IPS DF 6.9 (cell line): ENCODE measurements around the gene ROBO2.

Experiments used
- DNase-seq: peaks from one replicate; pipeline ENCODE4 v3.0.0-alpha.2; 2013; ENCODE audit warnings: low read depth, low spot score
- H3K27ac ChIP-seq: one replicate; pipeline ENCODE4 v1.5.1; 2013; ENCODE audit warnings: low read length, control low read depth
- H3K27me3 ChIP-seq: 2 replicates; pipeline ENCODE4 v1.6.1; 2013; ENCODE audit warnings: mild to moderate bottlenecking, low read length; ENCODE audit not compliant: control insufficient read depth, insufficient read depth
- H3K36me3 ChIP-seq: 2 replicates; pipeline ENCODE4 v1.6.1; 2013; ENCODE audit warnings: low read length; ENCODE audit not compliant: control insufficient read depth, insufficient read depth
- H3K4me1 ChIP-seq: 2 replicates; pipeline ENCODE4 v1.6.1; 2013; ENCODE audit warnings: low read length; ENCODE audit not compliant: control insufficient read depth, insufficient read depth
- H3K4me3 ChIP-seq: 2 replicates; pipeline ENCODE4 v1.5.1; 2013; ENCODE audit warnings: mild to moderate bottlenecking, low read length
- H3K9me3 ChIP-seq: 2 replicates; pipeline ENCODE4 v1.6.1; 2013; ENCODE audit warnings: low read length, inconsistent platforms; ENCODE audit not compliant: control insufficient read depth, insufficient read depth
- WGBS: extraction: QIAGEN DNeasy Blood & Tissue Kit; methylation state at CpG from one replicate; pipeline ENCODE4 v1.1.7; 2013; ENCODE audit warnings: mixed read lengths, missing lambda C conversion rate; ENCODE audit not compliant: insufficient read length, insufficient coverage; 5-methylcytosine and 5-hydroxymethylcytosine counted together

The ROBO2 gene

GRCh38 chr3:77536038-77536775 is 496.3 kb downstream of the ROBO2 start:
- WGBS = no CpG with 5 or more reads among the region's 3 CpGs
- no peak overlapping the region for H3K27ac ChIP-seq
- DNase-seq = no peak
- H3K9me3 ChIP-seq = no peaks in the 10 kb centered on the region; the same call in 1 of the 2 replicates
- H3K27me3 ChIP-seq = no peaks in the 10 kb centered on the region
- H3K36me3 ChIP-seq = no peaks in the 10 kb centered on the region
- no peak overlapping the region for H3K4me3 ChIP-seq
- H3K4me1 ChIP-seq = no peaks in the 10 kb centered on the region

GRCh38 chr3:77539014-77539413 is 499.1 kb downstream of the ROBO2 start:
- no peaks in the 10 kb centered on the region for H3K9me3 ChIP-seq
- WGBS = no CpG with 5 or more reads among the region's 11 CpGs

GRCh38 chr3:77539677-77540076 is 499.8 kb downstream of the ROBO2 start:
- H3K27me3 ChIP-seq = no peaks in the 10 kb centered on the region
- WGBS = no CpG with 5 or more reads among the region's 2 CpGs
- H3K4me1 ChIP-seq = no peaks in the 10 kb centered on the region
- no peak for DNase-seq
- H3K36me3 ChIP-seq = no peaks in the 10 kb centered on the region
- H3K9me3 ChIP-seq = no peaks in the 10 kb centered on the region
- no peak overlapping the region for H3K4me3 ChIP-seq
- no peak overlapping the region for H3K27ac ChIP-seq

More at GRCh38 chr3:77539014-77539413, 499.1 kb downstream of the ROBO2 start:
- Histone ChIP-seq H3K36me3 (no peaks in the 10 kb centered on the region), H3K27ac (no peak overlapping the region), H3K4me3 (no peak overlapping the region), H3K4me1 (no peaks in the 10 kb centered on the region), H3K27me3 (no peaks in the 10 kb centered on the region)
- no peak for DNase-seq

GRCh38 chr3:77541203-77541922 is 501.5 kb downstream of the ROBO2 start:
- Histone ChIP-seq H3K27ac (no peak overlapping the region), H3K36me3 (no peaks in the 10 kb centered on the region), H3K4me1 (no peaks in the 10 kb centered on the region), H3K4me3 (no peak overlapping the region), H3K27me3 (no peaks in the 10 kb centered on the region), H3K9me3 (no peaks in the 10 kb centered on the region)
- WGBS = no CpG with 5 or more reads among the region's 4 CpGs
- DNase-seq = no peak

GRCh38 chr3:77546246-77546645 is 506.3 kb downstream of the ROBO2 start:
- Histone ChIP-seq H3K4me3 (no peak overlapping the region), H3K4me1 (no peaks in the 10 kb centered on the region), H3K27ac (no peak overlapping the region), H3K27me3 (no peaks in the 10 kb centered on the region; the same call in 1 of the 2 replicates), H3K36me3 (no peaks in the 10 kb centered on the region), H3K9me3 (no peaks in the 10 kb centered on the region)
- no CpG with 5 or more reads among the region's 3 CpGs for WGBS
- DNase-seq = no peak

GRCh38 chr3:77549034-77549433 is 509.1 kb downstream of the ROBO2 start:
- DNase-seq = no peak
- WGBS = no CpG with 5 or more reads among the region's 5 CpGs
- no peak overlapping the region for H3K27ac ChIP-seq
- H3K27me3 ChIP-seq = no peaks in the 10 kb centered on the region; the same call in 1 of the 2 replicates
- no peak overlapping the region for H3K4me3 ChIP-seq
- H3K4me1 ChIP-seq = no peaks in the 10 kb centered on the region
- no peaks in the 10 kb centered on the region for H3K9me3 ChIP-seq
- no peaks in the 10 kb centered on the region for H3K36me3 ChIP-seq

- Histone ChIP-seq H3K9me3 (no peaks in the 10 kb centered on the region), H3K4me3 (no peak overlapping the region), H3K27me3 (no peaks in the 10 kb centered on the region), H3K27ac (no peak overlapping the region), H3K36me3 (no peaks in the 10 kb centered on the region), H3K4me1 (no peaks in the 10 kb centered on the region)
- DNase-seq = no peak
- WGBS = no CpG with 5 or more reads among the region's 1 CpG
Measured at GRCh38 chr3:77553240-77553639, 513.3 kb downstream of the ROBO2 start.

- H3K27ac ChIP-seq = no peak overlapping the region
- no peaks in the 10 kb centered on the region for H3K36me3 ChIP-seq
- H3K4me1 ChIP-seq = peaks cover 3% of the 10 kb centered on the region; the same call in 1 of the 2 replicates
- no peak overlapping the region for H3K4me3 ChIP-seq
- no peaks in the 10 kb centered on the region for H3K9me3 ChIP-seq
- WGBS = no CpG with 5 or more reads among the region's 2 CpGs
- H3K27me3 ChIP-seq = no peaks in the 10 kb centered on the region
- DNase-seq = no peak
Measured at GRCh38 chr3:77562089-77562488, 522.2 kb downstream of the ROBO2 start.

- no peak overlapping the region for H3K27ac ChIP-seq
- H3K27me3 ChIP-seq = no peaks in the 10 kb centered on the region
- H3K36me3 ChIP-seq = no peaks in the 10 kb centered on the region
- no peak for DNase-seq
- no peaks in the 10 kb centered on the region for H3K9me3 ChIP-seq
- WGBS = no CpG with 5 or more reads among the region's 1 CpG
- no peak overlapping the region for H3K4me3 ChIP-seq
- H3K4me1 ChIP-seq = peaks cover 3% of the 10 kb centered on the region; the same call in 1 of the 2 replicates
Measured at GRCh38 chr3:77563012-77563411, 523.1 kb downstream of the ROBO2 start.

- Histone ChIP-seq H3K27ac (no peak overlapping the region), H3K36me3 (no peaks in the 10 kb centered on the region), H3K9me3 (no peaks in the 10 kb centered on the region), H3K4me1 (peaks cover 2% of the 10 kb centered on the region; the same call in 1 of the 2 replicates), H3K4me3 (no peak overlapping the region), H3K27me3 (no peaks in the 10 kb centered on the region)
- no CpG with 5 or more reads among the region's 6 CpGs for WGBS
- DNase-seq = no peak
Measured at GRCh38 chr3:77566055-77566454, 526.2 kb downstream of the ROBO2 start.
